DMS53 treated with DMSO at 0.1 percent for 48 hours (cell line): Measurements from ENCODE around the gene MRPS18A.

Source experiments
- DNase-seq: peaks from one replicate; lab custom pipeline; 2025; ENCODE audit not compliant: unreplicated experiment; lab: John Stamatoyannopoulos, UW

Gene MRPS18A

GRCh38 chr6:43687437-43688347 is at the start of gene MRPS18A:
Gene MRPS18A, minus strand, starts transcription at chr6:43687791. Its CDS starts 12 bp downstream, at chr6:43687779.
- peak; percentile 80 for DNase-seq

- DNase-seq: no peak
These were observed 49.3 kb upstream of the MRPS18A start for GRCh38 chr6:43736844-43737243.

GRCh38 chr6:43736211-43736786 is 48.7 kb upstream of the MRPS18A start:
- no peak for DNase-seq

GRCh38 chr6:43735642-43736199 is 48.1 kb upstream of the MRPS18A start:
- DNase-seq: no peak

GRCh38 chr6:43734294-43734665 is 46.7 kb upstream of the MRPS18A start:
- DNase-seq: no peak

- no peak for DNase-seq
These were observed 46.1 kb upstream of the MRPS18A start for GRCh38 chr6:43733471-43734293.

- DNase-seq: no peak
These were observed 43.0 kb upstream of the MRPS18A start for GRCh38 chr6:43730634-43731033.

GRCh38 chr6:43729537-43729936 is 41.9 kb upstream of the MRPS18A start:
- no peak for DNase-seq

GRCh38 chr6:43728586-43728985 is 41.0 kb upstream of the MRPS18A start:
- no peak for DNase-seq

GRCh38 chr6:43727634-43728033 is 40.0 kb upstream of the MRPS18A start:
- no peak for DNase-seq

- no peak for DNase-seq
These were observed 38.3 kb upstream of the MRPS18A start for GRCh38 chr6:43725643-43726580.

GRCh38 chr6:43724914-43725642 is 37.5 kb upstream of the MRPS18A start:
- DNase-seq: no peak

GRCh38 chr6:43724354-43724753 is 36.8 kb upstream of the MRPS18A start:
- DNase-seq: no peak

- DNase-seq: peak; percentile 51
These were observed 36.2 kb upstream of the MRPS18A start for GRCh38 chr6:43723737-43724295.

GRCh38 chr6:43722920-43723545 is 35.4 kb upstream of the MRPS18A start:
- DNase-seq: no peak

GRCh38 chr6:43720999-43721398 is 33.4 kb upstream of the MRPS18A start:
- DNase-seq: no peak

GRCh38 chr6:43719511-43719910 is 31.9 kb upstream of the MRPS18A start:
- no peak for DNase-seq

- DNase-seq: no peak
These were observed 31.0 kb upstream of the MRPS18A start for GRCh38 chr6:43718387-43719105.
